ENCODE results near the gene FAM72D. TPM values are rescaled to one million over a fixed set of nuclear protein-coding genes. Genes with fewer than 3 reads are reported as not detected.
A peak's percentile ranks its signal among the peaks of the same experiment; 100 is the strongest.
"Not testable (repeated sequence)": the region's sequence is repeated elsewhere in the genome, so short reads cannot be mapped to it uniquely, and the experiment has no call there.

Gene FAM72D
- total RNA-seq, 2 donors from 2014 or later = 0.09 to 0.13 TPM

GRCh38 chr1:145079737-145080136 is 16.0 kb upstream of the FAM72D start:
- peak; percentile 3 for DNase-seq

GRCh38 chr1:145080193-145080592 is 15.6 kb upstream of the FAM72D start:
- DNase-seq; intact Hi-C loops (cut with DNase I); ATAC-seq: not testable (repeated sequence)

More at GRCh38 chr1:145079737-145080136, 16.0 kb upstream of the FAM72D start:
- intact Hi-C loops (cut with DNase I) = not testable (repeated sequence)
- peak in 1 of 2 donors; percentile 25 for ATAC-seq

GRCh38 chr1:145082483-145083255 is 13.1 kb upstream of the FAM72D start:
- ATAC-seq; intact Hi-C loops (cut with DNase I): not testable (repeated sequence)

DNA sequence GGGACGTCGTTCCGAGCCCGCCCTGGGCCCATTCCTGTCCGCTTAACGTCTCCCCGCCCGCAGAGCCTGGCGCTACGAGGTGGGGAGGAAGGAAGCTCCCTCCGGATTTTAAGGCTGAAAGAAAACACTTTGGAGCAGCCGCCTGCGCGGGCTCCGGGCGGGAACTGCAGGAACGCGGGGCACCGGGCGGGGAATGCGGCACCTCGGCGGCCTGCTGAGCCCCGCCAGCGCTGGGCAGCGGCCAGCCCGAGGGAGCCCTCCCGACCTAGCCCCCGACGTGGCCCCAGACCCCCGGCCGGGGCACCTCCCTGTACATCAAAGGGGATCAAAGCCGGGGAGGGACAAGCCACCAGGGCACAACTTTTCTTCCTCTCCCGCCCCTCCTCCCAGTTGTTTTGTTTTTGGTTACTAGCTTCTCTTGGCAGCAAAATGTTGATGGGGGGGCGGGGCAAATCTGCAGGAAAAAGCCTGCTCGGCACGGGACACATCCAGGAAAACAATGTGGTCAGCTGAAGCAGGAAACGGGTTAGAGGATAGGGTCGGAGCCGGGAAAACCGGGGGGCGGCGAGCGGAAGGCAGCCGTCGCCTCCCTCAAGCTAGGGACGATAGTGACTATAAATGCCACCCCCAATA is 2.1 kb upstream of the FAM72D start:
- peak; percentile 82 for DNase-seq
- intact Hi-C loops (cut with DNase I) = not testable (repeated sequence)
- ATAC-seq = peak in 1 of 2 donors; percentile 0

More at GRCh38 chr1:145082483-145083255, 13.1 kb upstream of the FAM72D start:
- DNase-seq = not testable (repeated sequence)

GRCh38 chr1:145094655-145095211 is 1.0 kb upstream of the FAM72D start:
- intact Hi-C loops (cut with DNase I) = not testable (repeated sequence)
- peak; percentile 47 for DNase-seq
- peak; percentile 19 to 60 for ATAC-seq

- intact Hi-C loops (cut with DNase I); ATAC-seq: not testable (repeated sequence)
Measured at GRCh38 chr1:145101725-145102124, 6.0 kb downstream of the FAM72D start.

GRCh38 chr1:145103294-145103693 is 7.5 kb downstream of the FAM72D start:
- intact Hi-C loops (cut with DNase I); ATAC-seq; DNase-seq: not testable (repeated sequence)

More at GRCh38 chr1:145101725-145102124, 6.0 kb downstream of the FAM72D start:
- DNase-seq = not testable (repeated sequence)

GRCh38 chr1:145111674-145112073 is 15.9 kb downstream of the FAM72D start:
- intact Hi-C loops (cut with DNase I); DNase-seq: not testable (repeated sequence)
- peak in 1 of 2 donors; percentile 82 for ATAC-seq

- DNase-seq; intact Hi-C loops (cut with DNase I); ATAC-seq: not testable (repeated sequence)
Measured at GRCh38 chr1:145112703-145113102, 16.9 kb downstream of the FAM72D start.

GRCh38 chr1:145114560-145115057 is 18.8 kb downstream of the FAM72D start:
- intact Hi-C loops (cut with DNase I); DNase-seq: not testable (repeated sequence)
- peak in 1 of 2 donors; percentile 48 for ATAC-seq

- DNase-seq; intact Hi-C loops (cut with DNase I): not testable (repeated sequence)
- peak; percentile 53 for ATAC-seq
Measured at GRCh38 chr1:145115587-145116493, 20.1 kb downstream of the FAM72D start.

- intact Hi-C loops (cut with DNase I); DNase-seq; ATAC-seq: not testable (repeated sequence)
Measured at GRCh38 chr1:145119842-145120241, 24.1 kb downstream of the FAM72D start.

DNA sequence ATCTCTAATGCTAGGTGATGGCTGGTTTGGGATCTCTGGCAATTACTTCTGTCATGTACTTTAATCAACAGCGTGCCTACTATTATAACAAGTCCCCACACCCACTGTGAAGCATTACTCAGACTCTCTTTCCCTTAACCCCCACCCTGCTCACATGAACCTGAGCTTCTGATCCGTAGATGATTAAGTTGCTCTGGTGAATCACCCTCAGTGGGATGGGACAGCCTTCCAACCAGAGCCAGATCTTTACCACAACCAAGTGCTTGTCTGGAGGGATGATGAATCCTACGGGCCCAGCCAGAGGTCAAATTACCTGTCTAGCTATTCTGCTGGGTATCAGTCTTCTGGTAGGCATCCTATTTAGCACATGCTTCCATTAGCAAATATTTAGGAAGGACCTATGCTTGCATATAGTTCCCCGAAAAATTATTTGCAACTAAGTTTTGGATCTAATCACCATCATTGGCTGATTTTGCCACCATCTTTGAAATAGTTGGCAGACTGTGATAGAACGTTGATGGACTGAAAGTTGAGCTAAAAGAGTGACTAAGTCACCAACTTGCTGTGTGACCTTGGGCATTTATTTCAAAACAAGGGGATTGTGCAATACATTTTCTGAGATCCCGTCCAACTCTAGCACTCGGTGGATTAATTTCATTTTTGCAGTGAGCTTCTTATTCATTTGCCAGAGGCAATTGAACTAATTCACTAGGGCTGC is 26.7 kb downstream of the FAM72D start:
- intact Hi-C loops (cut with DNase I); DNase-seq: not testable (repeated sequence)
- peak; percentile 60 to 81 for ATAC-seq

GRCh38 chr1:145123062-145123395 is 27.3 kb downstream of the FAM72D start:
- intact Hi-C loops (cut with DNase I); DNase-seq: not testable (repeated sequence)
- peak in 1 of 2 donors; percentile 34 for ATAC-seq

DNA sequence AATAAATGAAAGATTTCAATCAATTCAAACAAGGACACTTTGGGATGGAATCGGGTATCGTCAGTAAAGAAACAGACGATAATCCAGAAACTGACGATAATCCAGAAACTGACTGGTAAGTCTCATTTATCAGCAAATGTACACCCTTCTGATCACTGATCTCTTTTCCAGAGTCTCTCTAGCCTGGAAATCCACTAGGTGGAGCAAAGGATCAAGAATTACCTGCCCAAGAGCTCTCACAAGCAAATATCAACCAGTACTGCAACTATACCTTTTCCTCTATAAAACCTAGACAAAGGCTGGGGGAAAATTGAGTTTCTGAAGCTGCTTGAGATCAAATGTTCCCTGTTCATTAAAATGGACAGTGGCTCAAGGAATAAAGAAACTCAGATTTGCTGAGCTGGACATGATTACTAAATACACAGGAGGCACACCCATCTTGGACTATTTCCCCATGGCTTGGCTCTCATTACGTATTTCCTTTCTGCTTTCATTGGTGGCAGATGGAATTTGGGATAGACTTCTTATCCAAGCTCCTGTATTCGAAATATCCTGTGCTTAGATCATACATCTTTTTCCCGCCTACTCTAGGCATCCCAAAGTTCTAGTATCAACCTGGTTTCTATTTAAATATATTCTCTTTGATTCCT is 28.3 kb downstream of the FAM72D start:
- not testable (repeated sequence) for DNase-seq

DNA sequence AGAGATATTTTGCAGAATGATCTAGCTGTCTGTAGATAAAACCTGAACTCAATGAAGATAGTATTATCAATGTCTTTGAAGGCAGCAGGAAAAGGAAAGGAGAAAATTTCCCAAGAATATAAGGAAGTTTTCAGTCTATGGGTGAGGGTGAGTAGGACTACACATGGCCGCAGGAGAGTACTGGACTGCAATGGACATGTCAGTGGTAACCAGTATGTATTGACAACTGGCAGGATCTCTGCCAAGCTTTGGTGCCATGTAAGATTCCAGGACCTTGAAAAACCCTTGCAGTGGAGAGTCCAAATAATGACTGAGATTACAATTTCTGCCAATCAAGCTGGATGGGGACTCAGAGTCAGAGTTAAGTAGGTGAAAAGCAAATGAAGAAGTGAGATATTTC is 29.3 kb downstream of the FAM72D start:
- peak in 1 of 2 donors; percentile 65 for ATAC-seq
- DNase-seq; intact Hi-C loops (cut with DNase I): not testable (repeated sequence)

More for the DNA sequence above, 28.3 kb downstream of the FAM72D start:
- ATAC-seq = peak; percentile 52 to 60
- intact Hi-C loops (cut with DNase I) = not testable (repeated sequence)

- ATAC-seq; intact Hi-C loops (cut with DNase I); DNase-seq: not testable (repeated sequence)
Measured at GRCh38 chr1:145127144-145127543, 31.4 kb downstream of the FAM72D start.

All from left cardiac atrium (tissue), 4 donors.